ENCODE measurements around the gene FNTB.

GRCh38 chr14:65077318-65077717 lies 90.6 kb downstream of the FNTB start:
- TF ChIP-seq POLR2A (IDR thresholded peaks at IDR 0.05) = no peak
- TF ChIP-seq CTCF (IDR thresholded peaks at IDR 0.05) = no peak

Data from lower leg skin (tissue), 3 donors.